Suprapubic skin (tissue), 4 donors: Measurements from ENCODE around the gene TMEM60.

Source experiments
- EP300 ChIP-seq: sonication (generic); formaldehyde crosslinking; IDR thresholded peaks from one replicate; pipeline ENCODE4 v1.6.1; 2017; ENCODE audit warnings: antibody characterized with exemption
- POLR2A ChIP-seq, 2 donors: fragments of 450-650 bp; IDR thresholded peaks; one replicate each; pipeline ENCODE4 v1.6.1; 2017; ENCODE audit warnings: antibody characterized with exemption in 2 of 2, mild to moderate bottlenecking in 2 of 2, moderate library complexity in 2 of 2
- POLR2AphosphoS5 ChIP-seq, 3 donors: sonication (generic); formaldehyde crosslinking; IDR thresholded peaks; one replicate each; pipeline ENCODE4 v1.6.1; 2017; ENCODE audit warnings: antibody characterized with exemption in 3 of 3
- TF ChIP-seq, protein P1 (sequence below), 2 donors: fragments of 200-600 bp in 1 of 2; fragments of 450-650 bp in 1 of 2; sonication (generic) in 1 of 2; IDR thresholded peaks; one replicate each; pipeline ENCODE4 v1.5.1; 2016 to 2019; ENCODE audit warnings: antibody characterized with exemption in 2 of 2, mild to moderate bottlenecking in 1 of 2, moderate library complexity in 1 of 2

DNA sequence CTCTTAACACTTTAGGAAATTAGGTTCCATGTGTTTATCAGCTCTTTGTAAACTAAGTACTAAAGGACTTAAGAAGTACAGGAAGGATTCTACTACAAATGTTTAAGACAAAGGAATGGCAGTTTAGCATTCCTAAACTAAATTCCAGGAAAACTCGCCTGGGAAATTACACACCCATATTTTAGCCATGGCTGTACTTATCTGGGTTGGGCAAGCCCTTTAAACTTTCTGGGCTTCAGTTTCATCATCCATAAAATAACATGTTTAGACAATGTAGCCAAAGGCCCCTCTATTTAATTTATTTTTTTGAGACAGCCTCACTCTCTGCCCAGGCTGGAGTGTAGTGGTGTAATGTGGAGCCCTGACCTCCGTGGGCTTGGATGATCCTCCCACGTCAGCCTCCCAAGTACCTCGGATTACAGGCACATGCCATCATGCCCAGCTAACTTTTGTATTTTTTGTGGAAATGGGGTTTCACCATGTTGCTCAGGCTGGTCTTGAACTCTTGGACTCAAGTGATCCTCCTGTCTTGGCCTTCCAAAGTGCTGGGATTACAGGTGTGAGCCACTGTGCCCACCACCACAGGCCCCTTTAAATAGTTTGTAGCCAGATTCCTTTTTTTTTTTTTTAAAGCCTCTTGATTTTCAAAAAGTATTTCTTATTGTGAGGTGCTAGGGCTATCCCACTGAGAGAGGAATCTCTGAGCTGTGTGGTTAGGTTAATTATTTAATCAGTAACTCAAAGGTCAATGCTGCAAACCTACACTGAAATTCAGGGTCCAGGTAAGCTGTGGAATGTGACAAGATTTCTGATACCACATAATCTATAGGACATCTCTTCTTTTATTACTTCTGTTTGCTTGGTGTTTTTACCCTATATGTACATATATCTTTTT is 32.1 kb downstream of the TMEM60 start:
- TF ChIP-seq, protein P1, sequence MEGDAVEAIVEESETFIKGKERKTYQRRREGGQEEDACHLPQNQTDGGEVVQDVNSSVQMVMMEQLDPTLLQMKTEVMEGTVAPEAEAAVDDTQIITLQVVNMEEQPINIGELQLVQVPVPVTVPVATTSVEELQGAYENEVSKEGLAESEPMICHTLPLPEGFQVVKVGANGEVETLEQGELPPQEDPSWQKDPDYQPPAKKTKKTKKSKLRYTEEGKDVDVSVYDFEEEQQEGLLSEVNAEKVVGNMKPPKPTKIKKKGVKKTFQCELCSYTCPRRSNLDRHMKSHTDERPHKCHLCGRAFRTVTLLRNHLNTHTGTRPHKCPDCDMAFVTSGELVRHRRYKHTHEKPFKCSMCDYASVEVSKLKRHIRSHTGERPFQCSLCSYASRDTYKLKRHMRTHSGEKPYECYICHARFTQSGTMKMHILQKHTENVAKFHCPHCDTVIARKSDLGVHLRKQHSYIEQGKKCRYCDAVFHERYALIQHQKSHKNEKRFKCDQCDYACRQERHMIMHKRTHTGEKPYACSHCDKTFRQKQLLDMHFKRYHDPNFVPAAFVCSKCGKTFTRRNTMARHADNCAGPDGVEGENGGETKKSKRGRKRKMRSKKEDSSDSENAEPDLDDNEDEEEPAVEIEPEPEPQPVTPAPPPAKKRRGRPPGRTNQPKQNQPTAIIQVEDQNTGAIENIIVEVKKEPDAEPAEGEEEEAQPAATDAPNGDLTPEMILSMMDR (IDR thresholded peaks at IDR 0.05) = no peak
- TF ChIP-seq EP300 (no peak), POLR2AphosphoS5 (IDR thresholded peaks at IDR 0.05) (no peak), POLR2A (IDR thresholded peaks at IDR 0.05) (no peak)
